Spleen (tissue), 11 donors: Measurements from ENCODE around the gene CFAP45. TPM values are rescaled to one million over a fixed set of nuclear protein-coding genes. Genes with fewer than 3 reads are reported as not detected.

ENCODE experiments used
- DNase-seq: peaks from one replicate; pipeline ENCODE4 v3.0.0-alpha.2; 2020
- H3K27ac ChIP-seq, 8 donors: fragments of 200-600 bp; sonication (generic) in 7 of 8; 1 replicate in 4 of 8; 2 replicates in 4 of 8; pipeline versions ENCODE4 v1.5.0 to v1.8.0; 2016 to 2021; ENCODE audit warnings: inconsistent platforms in 4 of 8, mild to moderate bottlenecking in 4 of 8, moderate library complexity in 1 of 8
- H3K27me3 ChIP-seq, 7 donors: fragments of 200-600 bp; sonication (generic) in 6 of 7; replicated peaks in 1 of 7; 1 replicate in 4 of 7; 2 replicates in 3 of 7; pipeline versions ENCODE4 v1.5.0 to v1.8.0; 2016 to 2021; ENCODE audit warnings: inconsistent platforms in 3 of 7, mild to moderate bottlenecking in 1 of 7
- H3K36me3 ChIP-seq, 6 donors: fragments of 200-600 bp; sonication (generic) in 5 of 6; 1 replicate in 4 of 6; 2 replicates in 2 of 6; pipeline versions ENCODE4 v1.5.0 to v1.8.0; 2016 to 2021; ENCODE audit warnings: inconsistent platforms in 2 of 6
- H3K4me1 ChIP-seq, 6 donors: fragments of 200-600 bp; sonication (generic) in 5 of 6; 1 replicate in 3 of 6; 2 replicates in 3 of 6; pipeline versions ENCODE4 v1.5.0 to v1.8.0; 2016 to 2021; ENCODE audit warnings: inconsistent platforms in 3 of 6
- H3K4me3 ChIP-seq, 8 donors: fragments of 200-600 bp; sonication (generic) in 7 of 8; 1 replicate in 4 of 8; 2 replicates in 4 of 8; pipeline versions ENCODE4 v1.5.0 to v1.8.0; 2016 to 2021; ENCODE audit warnings: inconsistent platforms in 4 of 8, mild to moderate bottlenecking in 4 of 8, moderate library complexity in 2 of 8
- H3K9me3 ChIP-seq, 8 donors: fragments of 200-600 bp; sonication (generic) in 7 of 8; 1 replicate in 4 of 8; 2 replicates in 4 of 8; pipeline versions ENCODE4 v1.5.0 to v1.8.0; 2016 to 2021; ENCODE audit warnings: inconsistent platforms in 4 of 8
- POLR2A ChIP-seq, 3 donors: fragments of 450-650 bp; IDR thresholded peaks; one replicate each; pipeline ENCODE4 v1.5.1; 2017; ENCODE audit warnings: antibody characterized with exemption in 3 of 3, mild to moderate bottlenecking in 1 of 3
- POLR2AphosphoS5 ChIP-seq, 3 donors: sonication (generic); formaldehyde crosslinking; IDR thresholded peaks; one replicate each; pipeline ENCODE4 v1.5.1; 2017; ENCODE audit warnings: antibody characterized with exemption in 3 of 3
- WGBS, 5 donors: extraction: QIAGEN DNeasy Blood & Tissue Kit in 3 of 5; methylation state at CpG; one replicate each; pipeline versions ENCODE4 v1.1.5 to v1.1.7; 2013 to 2018; 5-methylcytosine and 5-hydroxymethylcytosine counted together
- intact Hi-C: fragments of 100-400 bp; cut with DNase I; formaldehyde crosslinking; loops from one replicate; pipeline ENCODE4 v1.15.0; 2023; ENCODE audit warnings: low total_unique reads
- polyA plus RNA-seq, 3 donors: library from polyadenylated mRNA; stranded (reverse); fragments of 200-250 nt; gene quantifications; one replicate each; pipeline ENCODE4 v1.2.1, GENCODE V29; 2013
- total RNA-seq, 7 donors: library from RNA; depleted of rRNA in 3 of 7; stranded (reverse); fragments of >200 nt in 3 of 7; fragmentation: NEBNext Ultra II Directional in 4 of 7; extraction: Animal tissue kit (Norgen Biotek cat#: 25700) in 4 of 7; gene quantifications; one replicate each; pipeline versions ENCODE4 v1.1.0 to v1.2.1, GENCODE V29; 2016 to 2021
- TF ChIP-seq, protein P1 (sequence below), 11 experiments: fragments of 200-600 bp in 7 of 11; fragments of 450-650 bp in 4 of 11; sonication (generic) in 4 of 11; IDR thresholded peaks in 8 of 11; conservative IDR thresholded peaks in 3 of 11; 1 replicate in 7 of 11; 2 replicates in 4 of 11; pipeline versions ENCODE4 v1.4.0 to v1.8.0; 2016 to 2021; ENCODE audit warnings: antibody characterized with exemption in 11 of 11, inconsistent platforms in 4 of 11, mild to moderate bottlenecking in 1 of 11
- donor health status: healthy with polysubstance abuse.
- donor health status: DM: no; HTN: no; CAD: no; lungs with moderate emphysema.
- donor health status: DM: no; HTN: no; CAD: no.
- donor health status: Bipolar disorder and iron deficiency.
- donor health status: healthy.
- donor health status: DM: no; HTN: no; CAD: no.
- donor health status: DM: yes; HTN: yes; CAD: no.

Gene CFAP45
- total and polyA plus RNA-seq, 10 donors, result 0.58 to 3.0 (median 1.9) TPM

- Histone ChIP-seq H3K36me3 (no peaks in the 10 kb centered on the region), H3K4me3 (no peak overlapping the region), H3K27ac (no peak overlapping the region), H3K27me3 (peaks cover 0 to 48% (median 12%) of the 10 kb centered on the region in 7 donors), H3K9me3 (no peaks in the 10 kb centered on the region), H3K4me1 (peaks cover 16 to 35% (median 28%) of the 10 kb centered on the region in 6 donors)
- intact Hi-C loops, result no loop called here
- TF ChIP-seq POLR2A (IDR thresholded peaks at IDR 0.05) (no peak), POLR2AphosphoS5 (IDR thresholded peaks at IDR 0.05) (no peak)
- TF ChIP-seq, protein P1, sequence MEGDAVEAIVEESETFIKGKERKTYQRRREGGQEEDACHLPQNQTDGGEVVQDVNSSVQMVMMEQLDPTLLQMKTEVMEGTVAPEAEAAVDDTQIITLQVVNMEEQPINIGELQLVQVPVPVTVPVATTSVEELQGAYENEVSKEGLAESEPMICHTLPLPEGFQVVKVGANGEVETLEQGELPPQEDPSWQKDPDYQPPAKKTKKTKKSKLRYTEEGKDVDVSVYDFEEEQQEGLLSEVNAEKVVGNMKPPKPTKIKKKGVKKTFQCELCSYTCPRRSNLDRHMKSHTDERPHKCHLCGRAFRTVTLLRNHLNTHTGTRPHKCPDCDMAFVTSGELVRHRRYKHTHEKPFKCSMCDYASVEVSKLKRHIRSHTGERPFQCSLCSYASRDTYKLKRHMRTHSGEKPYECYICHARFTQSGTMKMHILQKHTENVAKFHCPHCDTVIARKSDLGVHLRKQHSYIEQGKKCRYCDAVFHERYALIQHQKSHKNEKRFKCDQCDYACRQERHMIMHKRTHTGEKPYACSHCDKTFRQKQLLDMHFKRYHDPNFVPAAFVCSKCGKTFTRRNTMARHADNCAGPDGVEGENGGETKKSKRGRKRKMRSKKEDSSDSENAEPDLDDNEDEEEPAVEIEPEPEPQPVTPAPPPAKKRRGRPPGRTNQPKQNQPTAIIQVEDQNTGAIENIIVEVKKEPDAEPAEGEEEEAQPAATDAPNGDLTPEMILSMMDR (IDR thresholded peaks at IDR 0.05 in 8 of 11, conservative IDR thresholded peaks at IDR 0.05 in 3 of 11), result no peak
- 86 to 92% (median 90%) methylated on average over 11 of the region's 11 CpGs for WGBS, 5 donors
- DNase-seq, result no peak
These were observed 40.1 kb upstream of the CFAP45 start for GRCh38 chr1:159940006-159940620.

- Histone ChIP-seq H3K27me3 (peaks cover 0 to 43% (median 8%) of the 10 kb centered on the region in 7 donors), H3K4me1 (peaks cover 15 to 31% (median 25%) of the 10 kb centered on the region in 6 donors), H3K27ac (no peak overlapping the region), H3K36me3 (no peaks in the 10 kb centered on the region), H3K9me3 (no peaks in the 10 kb centered on the region), H3K4me3 (no peak overlapping the region)
- TF ChIP-seq POLR2AphosphoS5 (IDR thresholded peaks at IDR 0.05) (no peak), POLR2A (IDR thresholded peaks at IDR 0.05) (no peak)
- TF ChIP-seq, protein P1 (IDR thresholded peaks at IDR 0.05 in 8 of 11, conservative IDR thresholded peaks at IDR 0.05 in 3 of 11), result no peak
- intact Hi-C loops, result loop anchor here (5.0 kb wide), 1 partner anchor 68 kb away; no protein-coding TSS in a partner anchor
- WGBS, 5 donors, result 93 to 98% (median 94%) methylated on average over 3 of the region's 3 CpGs
- no peak for DNase-seq
These were observed 39.7 kb upstream of the CFAP45 start for GRCh38 chr1:159939678-159940002.

GRCh38 chr1:159938905-159939677, 39.1 kb upstream of the CFAP45 start:
- TF ChIP-seq, protein P1 (IDR thresholded peaks at IDR 0.05 in 8 of 11, conservative IDR thresholded peaks at IDR 0.05 in 3 of 11), result no peak
- TF ChIP-seq POLR2A (IDR thresholded peaks at IDR 0.05), result no peak
- no peak overlapping the region for H3K27ac ChIP-seq
- no peaks in the 10 kb centered on the region for H3K36me3 ChIP-seq
- H3K27me3 ChIP-seq, result peaks cover 0 to 38% (median 3%) of the 10 kb centered on the region in 7 donors
- DNase-seq, result no peak
- peaks cover 15 to 30% (median 25%) of the 10 kb centered on the region in 6 donors for H3K4me1 ChIP-seq
- WGBS, 5 donors, result 83 to 92% (median 87%) methylated on average over 6 of the region's 6 CpGs
- H3K4me3 ChIP-seq, result no peak overlapping the region
- intact Hi-C loops, result loop anchor here (5.0 kb wide), 1 partner anchor 68 kb away; no protein-coding TSS in a partner anchor
- H3K9me3 ChIP-seq, result no peaks in the 10 kb centered on the region
